A673 (cell line): ENCODE measurements around the gene FCGR2B. TPM values are rescaled to one million over a fixed set of nuclear protein-coding genes. Genes with fewer than 3 reads are reported as not detected.
"Not testable (repeated sequence)": the region's sequence is repeated elsewhere in the genome, so short reads cannot be mapped to it uniquely, and the experiment has no call there.

Experiments used
- BruUV-seq: library from RNA; stranded (reverse); fragments of 400-500 nt; replicated peaks from 2 replicates; lab custom pipeline; 2021; lab: Mats Ljungman, UMichigan
- CTCF ChIA-PET: fragments of 300-600 bp; sonication (Branson Sonifier 250); formaldehyde crosslinking; loops from one replicate; lab custom pipeline; 2022; ENCODE audit warnings: antibody characterized with exemption; lab: Charles Lee
- POLR2A ChIA-PET: fragments of 300-600 bp; sonication (Branson Sonifier 250); formaldehyde crosslinking; loops from one replicate; lab custom pipeline; 2022; ENCODE audit warnings: antibody characterized with exemption; ENCODE audit not compliant: low non-redundant PET; lab: Charles Lee
- DNase-seq: peaks from one replicate; pipeline ENCODE4 v3.0.0-alpha.2; 2015; ENCODE audit warnings: low spot score
- H3K27ac ChIP-seq: fragments of 200-600 bp; sonication (generic); 2 replicates; pipeline ENCODE4 v1.5.1; 2016; ENCODE audit warnings: mixed run types, low read depth, mild to moderate bottlenecking, mixed read lengths, antibody characterized with exemption, low read length; ENCODE audit not compliant: poor library complexity, severe bottlenecking
- H3K27me3 ChIP-seq: fragments of 200-600 bp; sonication (generic); replicated peaks from 2 replicates; pipeline ENCODE4 v1.6.1; 2017; ENCODE audit warnings: mixed run types, low read depth, mild to moderate bottlenecking, mixed read lengths, antibody characterized with exemption, low read length; ENCODE audit not compliant: insufficient read depth, poor library complexity
- H3K36me3 ChIP-seq: fragments of 200-600 bp; sonication (generic); 2 replicates; pipeline ENCODE4 v1.6.1; 2016; ENCODE audit warnings: mixed run types, mild to moderate bottlenecking, mixed read lengths, antibody characterized with exemption, low read length; ENCODE audit not compliant: insufficient read depth, poor library complexity, severe bottlenecking
- H3K4me1 ChIP-seq: fragments of 200-600 bp; sonication (generic); 2 replicates; pipeline ENCODE4 v1.6.1; 2017; ENCODE audit warnings: mixed run types, mild to moderate bottlenecking, mixed read lengths, antibody characterized with exemption, low read length; ENCODE audit not compliant: insufficient read depth, poor library complexity, severe bottlenecking
- H3K4me3 ChIP-seq: fragments of 200-600 bp; sonication (generic); 2 replicates; pipeline ENCODE4 v1.5.1; 2016; ENCODE audit warnings: low read depth, mixed run types, mild to moderate bottlenecking, mixed read lengths, low read length; ENCODE audit not compliant: poor library complexity, severe bottlenecking
- H3K9me3 ChIP-seq: fragments of 200-600 bp; sonication (generic); 2 replicates; pipeline ENCODE4 v1.6.1; 2016; ENCODE audit warnings: mixed run types, low read depth, mild to moderate bottlenecking, mixed read lengths, antibody characterized with exemption, low read length; ENCODE audit not compliant: poor library complexity, severe bottlenecking
- CTCF ChIP-seq: fragments of 300-800, 200-600 bp; sonication (generic); conservative IDR thresholded peaks from 2 replicates; pipeline ENCODE4 v1.5.1; 2017; ENCODE audit warnings: low read depth, mild to moderate bottlenecking, antibody characterized with exemption, low read length, moderate library complexity, mixed read lengths
- EZH2 ChIP-seq: fragments of 200-600 bp; sonication (generic); IDR thresholded peaks from 2 replicates; pipeline ENCODE4 v1.6.1; 2017; ENCODE audit warnings: borderline replicate concordance, low read depth, mild to moderate bottlenecking, mixed read lengths, antibody characterized with exemption, low read length; ENCODE audit not compliant: poor library complexity, severe bottlenecking
- intact Hi-C: fragments of 100-400 bp; cut with micrococcal nuclease; formaldehyde crosslinking; loops from one replicate; pipeline ENCODE4 v1.10.0; 2022; ENCODE audit not compliant: unreplicated experiment
- total RNA-seq: library from RNA; stranded (reverse); gene quantifications from 2 replicates; pipeline ENCODE4 v1.2.3, GENCODE V29; 2021

Gene FCGR2B
- total RNA-seq, 1 experiment from 2014 or later = not detected

GRCh38 chr1:161624605-161625004 lies 38.3 kb upstream of the FCGR2B start:
- H3K9me3 ChIP-seq, BruUV-seq, H3K4me1 ChIP-seq, intact Hi-C loops, DNase-seq, POLR2A ChIA-PET, H3K4me3 ChIP-seq, H3K27ac ChIP-seq, H3K27me3 ChIP-seq, CTCF ChIA-PET, H3K36me3 ChIP-seq: not testable (repeated sequence)

- H3K27me3 ChIP-seq, intact Hi-C loops, CTCF ChIA-PET, POLR2A ChIA-PET, H3K9me3 ChIP-seq, H3K4me3 ChIP-seq, DNase-seq, H3K36me3 ChIP-seq, H3K27ac ChIP-seq, BruUV-seq, H3K4me1 ChIP-seq: not testable (repeated sequence)
Measured at GRCh38 chr1:161626445-161627146, 36.3 kb upstream of the FCGR2B start.

- H3K36me3 ChIP-seq, POLR2A ChIA-PET, H3K27ac ChIP-seq, BruUV-seq, CTCF ChIA-PET, H3K9me3 ChIP-seq, H3K4me3 ChIP-seq, DNase-seq, H3K27me3 ChIP-seq, H3K4me1 ChIP-seq, intact Hi-C loops: not testable (repeated sequence)
Measured at GRCh38 chr1:161630128-161630742, 32.7 kb upstream of the FCGR2B start.

GRCh38 chr1:161631076-161631475 lies 31.9 kb upstream of the FCGR2B start, which contains the start of gene FCGR3B:
Gene FCGR3B, minus strand, starts transcription at chr1:161631176. Its CDS starts 82 bp downstream, at chr1:161631094.
- CTCF ChIA-PET = no interaction called here
- no peak for DNase-seq

GRCh38 chr1:161634993-161635392 lies 27.9 kb upstream of the FCGR2B start:
- CTCF ChIA-PET, H3K27me3 ChIP-seq, H3K9me3 ChIP-seq, H3K27ac ChIP-seq, intact Hi-C loops, H3K4me1 ChIP-seq, H3K36me3 ChIP-seq, POLR2A ChIA-PET, DNase-seq, H3K4me3 ChIP-seq, BruUV-seq: not testable (repeated sequence)

More at GRCh38 chr1:161631076-161631475, 31.9 kb upstream of the FCGR2B start, which contains the start of gene FCGR3B:
- H3K27me3 ChIP-seq = no peaks in the 10 kb centered on the region
- no peak within 1 kb of the TSS for H3K27ac ChIP-seq
- BruUV-seq = no TSS peak
- intact Hi-C loops = no loop called here
- no peak within 1 kb of the TSS for H3K4me3 ChIP-seq
- no peaks in the 10 kb centered on the region for H3K9me3 ChIP-seq
- POLR2A ChIA-PET = no interaction called here
- TF ChIP-seq EZH2 = no peak
- TF ChIP-seq CTCF = no peak
- no peaks in the 10 kb centered on the region for H3K4me1 ChIP-seq
- no peaks in the 10 kb centered on the region for H3K36me3 ChIP-seq

GRCh38 chr1:161636189-161636782 lies 26.7 kb upstream of the FCGR2B start:
- POLR2A ChIA-PET, BruUV-seq, H3K27me3 ChIP-seq, H3K27ac ChIP-seq, intact Hi-C loops, H3K4me1 ChIP-seq, H3K9me3 ChIP-seq, H3K36me3 ChIP-seq, CTCF ChIA-PET, H3K4me3 ChIP-seq: not testable (repeated sequence)
- peak; percentile 9 for DNase-seq
